Right ventricle myocardium superior (tissue), 1 donor: ENCODE data around the gene HAUS3. TPM values are rescaled to one million over a fixed set of nuclear protein-coding genes. Genes with fewer than 3 reads are reported as not detected.

ENCODE experiments used
- ATAC-seq: fragments of 200-7000 bp; cut with Tn5 transposase; one replicate; pipeline ENCODE4 v1.9.1; 2020; ENCODE audit warnings: mild to moderate bottlenecking; ENCODE audit not compliant: poor library complexity
- DNase-seq: peaks from one replicate; pipeline ENCODE4 v3.0.0-alpha.2; 2020
- intact Hi-C: fragments of 100-400 bp; cut with DNase I; formaldehyde crosslinking; loops from one replicate; pipeline ENCODE4 v1.11.2; 2022
- total RNA-seq: library from RNA; stranded (reverse); fragmentation: NEBNext Ultra II Directional; extraction: Animal tissue kit (Norgen Biotek cat#: 25700); gene quantifications from one replicate; pipeline ENCODE4 v1.2.1, GENCODE V29; 2021
- donor health status: DM: no; HTN: yes; CAD: no; lungs with severe emphysema.

The HAUS3 gene
- total RNA-seq, 1 donor from 2014 or later: 5.7 TPM

DNA sequence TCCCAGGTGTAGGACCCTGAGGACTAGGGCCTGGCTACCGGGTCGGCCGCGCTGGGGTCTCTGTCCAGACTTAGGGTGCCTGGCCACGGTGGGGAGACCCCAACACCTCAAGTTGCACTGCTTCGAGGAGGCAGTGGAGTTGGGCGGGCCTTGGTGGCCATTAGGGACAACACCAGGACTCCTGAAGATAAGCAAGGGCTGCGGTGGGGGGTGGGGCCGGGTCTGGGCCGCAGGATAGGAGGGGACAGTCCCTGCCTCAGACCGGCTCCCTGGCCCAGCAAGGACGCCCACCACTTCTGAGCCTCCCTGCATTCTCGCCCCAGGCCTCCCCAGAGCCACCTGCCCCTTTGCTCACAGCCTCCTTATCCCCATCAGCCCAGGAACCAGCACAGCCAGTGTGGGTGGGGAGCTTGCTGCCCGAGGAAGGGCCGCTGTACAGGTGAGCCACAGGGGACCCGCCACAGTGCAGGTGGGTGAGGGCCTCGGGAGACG, 25.4 kb upstream of the HAUS3 start:
- DNase-seq: no peak
- no peak for ATAC-seq
- intact Hi-C loops: loop anchor here (10.0 kb wide), 1 partner anchor 147 kb away; the partner anchor contains the start of genes CFAP99 and ZFYVE28

DNA sequence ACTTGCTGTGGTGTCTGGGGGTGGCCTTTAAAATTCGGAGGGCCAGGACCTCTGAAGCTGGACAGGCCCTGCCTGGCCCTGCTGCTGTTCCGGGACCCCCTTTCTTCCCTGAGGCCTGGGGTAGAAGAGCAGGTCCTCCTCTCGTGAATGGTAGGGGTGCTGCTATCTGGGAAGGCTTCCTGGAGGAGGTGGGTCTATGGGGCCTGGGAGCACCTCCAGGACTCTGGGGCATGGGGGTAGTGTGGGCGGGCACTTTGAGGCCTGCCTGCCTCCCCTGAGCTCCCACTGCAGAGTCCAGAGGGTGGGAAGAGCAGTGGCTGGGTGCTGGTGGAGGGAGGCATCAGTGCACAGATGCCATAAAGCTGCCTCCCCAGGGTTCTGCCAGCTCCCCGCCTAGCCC, 24.9 kb upstream of the HAUS3 start:
- no peak for DNase-seq
- intact Hi-C loops: loop anchor here (10.0 kb wide), 1 partner anchor 148 kb away; the partner anchor contains the start of genes CFAP99 and ZFYVE28
- ATAC-seq: no peak

- intact Hi-C loops: loop anchor here (10.0 kb wide), 1 partner anchor 149 kb away; the partner anchor contains the start of genes CFAP99 and ZFYVE28
- DNase-seq (peak; percentile 87), ATAC-seq (peak; percentile 43)
Observed at GRCh38 chr4:2266181-2266580, 24.3 kb upstream of the HAUS3 start.

- DNase-seq: peak; percentile 38
- no peak for ATAC-seq
- intact Hi-C loops: loop anchor here (10.0 kb wide), 1 partner anchor 149 kb away; the partner anchor contains the start of genes CFAP99 and ZFYVE28
Observed at GRCh38 chr4:2265113-2266110, 23.5 kb upstream of the HAUS3 start.

DNA sequence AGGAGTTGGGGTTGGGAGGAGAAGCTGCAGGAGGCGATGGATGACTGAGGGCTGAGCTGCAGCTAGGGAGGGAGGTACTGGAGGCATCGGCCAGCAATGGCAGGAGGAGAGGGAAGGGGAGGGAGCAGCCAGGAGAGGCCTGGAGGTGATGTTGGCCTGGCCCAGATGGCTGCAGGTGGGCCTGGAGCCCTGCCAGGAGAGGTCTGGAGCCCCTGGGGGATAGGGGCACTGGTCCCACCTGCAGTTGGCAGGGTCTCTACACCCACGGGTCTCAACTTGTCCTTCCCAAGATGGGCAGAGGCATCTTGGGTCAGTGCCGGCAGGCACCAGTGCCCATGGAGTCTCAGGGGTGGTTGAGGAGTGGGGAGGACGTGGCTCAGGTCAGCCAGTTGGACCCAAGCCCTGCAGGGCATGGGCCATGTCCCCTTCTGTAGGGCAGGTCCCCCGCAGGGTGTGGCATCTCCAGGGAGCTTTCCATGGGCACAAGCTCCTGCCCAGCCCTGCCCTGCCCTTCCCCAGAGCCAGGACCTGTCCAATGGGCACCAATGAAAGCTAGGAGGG, 22.6 kb upstream of the HAUS3 start:
- ATAC-seq (no peak), DNase-seq (peak; percentile 39)

GRCh38 chr4:2263926-2264321, 22.0 kb upstream of the HAUS3 start:
- ATAC-seq (no peak), DNase-seq (peak; percentile 38)
- intact Hi-C loops: loop anchor here (10.0 kb wide), 1 partner anchor 151 kb away; the partner anchor contains the start of genes CFAP99 and ZFYVE28

More for the DNA sequence above, 22.6 kb upstream of the HAUS3 start:
- intact Hi-C loops: loop anchor here (10.0 kb wide), 1 partner anchor 150 kb away; the partner anchor contains the start of genes CFAP99 and ZFYVE28

DNA sequence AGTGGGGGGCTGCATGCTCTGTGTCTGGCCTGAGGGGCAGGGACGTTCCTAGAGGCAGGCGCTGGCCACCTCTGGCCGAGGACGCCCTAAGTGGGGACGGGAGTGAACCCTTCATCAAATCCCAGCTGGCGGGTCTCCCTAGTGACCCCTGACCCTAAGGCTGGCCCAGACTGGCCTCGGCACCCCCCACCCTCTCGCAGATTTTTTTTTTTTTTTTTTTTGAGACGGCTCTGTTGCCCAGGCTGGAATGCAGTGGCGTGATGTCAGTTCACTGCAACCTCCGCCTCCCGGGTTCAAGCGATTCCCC, 21.0 kb upstream of the HAUS3 start:
- DNase-seq: no peak
- ATAC-seq: no peak
- intact Hi-C loops: loop anchor here (10.0 kb wide), 1 partner anchor 152 kb away; the partner anchor contains the start of genes CFAP99 and ZFYVE28

- ATAC-seq: peak; percentile 91
- intact Hi-C loops: loop anchor here (10.0 kb wide), 1 partner anchor 152 kb away; the partner anchor contains the start of genes CFAP99 and ZFYVE28
- peak; percentile 100 for DNase-seq
Observed at GRCh38 chr4:2262145-2262943, 20.4 kb upstream of the HAUS3 start.

DNA sequence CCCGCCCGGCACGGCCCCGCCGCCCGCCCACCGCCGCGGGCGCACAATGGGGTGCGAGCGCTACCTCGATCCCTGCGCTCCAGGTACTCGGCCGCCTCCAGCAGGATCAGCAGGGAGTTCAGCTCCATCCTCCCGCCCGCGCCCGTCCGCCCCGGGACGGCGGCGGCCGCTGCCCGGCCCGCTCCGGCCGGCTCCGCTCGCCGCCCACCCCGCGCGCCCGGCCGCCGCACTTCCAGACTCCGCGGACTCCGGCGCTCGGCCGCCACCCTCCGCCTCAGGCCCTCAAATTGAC, 19.9 kb upstream of the HAUS3 start, which contains the start of gene MXD4:
Gene MXD4 (minus strand): TSS at position 257 of the 292 bp plus-strand sequence. CDS start 129 bp downstream, at position 128.
- DNase-seq: no peak
- intact Hi-C loops: loop anchor here (10.0 kb wide), 1 partner anchor 153 kb away; the partner anchor contains the start of genes CFAP99 and ZFYVE28
- ATAC-seq: no peak

DNA sequence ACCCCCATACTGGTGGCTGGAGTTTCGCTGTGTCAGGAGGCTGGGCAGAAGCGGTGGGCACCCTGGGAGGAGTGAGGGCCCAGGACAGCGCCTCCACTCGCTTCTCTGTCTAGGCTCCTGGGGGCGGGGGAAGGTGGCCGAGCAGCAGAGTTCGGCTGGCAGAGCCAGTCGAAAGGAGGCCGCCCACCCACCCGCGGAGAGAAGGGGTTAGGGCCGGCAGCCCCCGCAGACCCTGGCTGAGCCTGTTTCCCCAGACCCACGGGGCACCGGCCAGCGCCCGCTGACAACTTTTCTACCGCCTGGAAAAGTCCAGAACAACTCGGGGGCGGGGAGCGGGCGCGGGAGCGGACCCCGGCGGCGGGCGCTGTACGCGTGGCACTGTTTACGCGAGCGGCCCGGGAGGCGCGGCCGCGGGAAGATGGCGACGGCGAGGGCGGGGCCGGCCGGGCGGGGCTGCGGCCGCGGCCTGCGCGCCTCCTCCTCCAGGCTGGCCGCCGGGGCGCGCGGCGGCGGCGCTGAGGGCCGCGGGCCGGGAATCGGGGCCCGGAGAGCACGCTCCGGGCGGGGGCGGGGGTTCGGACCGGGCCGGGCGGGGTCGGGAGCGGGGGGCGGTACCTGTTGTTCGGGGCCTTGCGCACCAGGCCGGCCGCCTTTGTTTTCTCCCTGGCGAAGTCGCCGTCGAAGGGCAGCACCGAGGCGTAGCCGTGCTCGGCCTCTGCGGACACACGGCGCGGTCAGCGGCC, 19.4 kb upstream of the HAUS3 start:
- DNase-seq (peak; percentile 81), ATAC-seq (no peak)
- intact Hi-C loops: loop anchor here (10.0 kb wide), 1 partner anchor 154 kb away; the partner anchor contains the start of genes CFAP99 and ZFYVE28

DNA sequence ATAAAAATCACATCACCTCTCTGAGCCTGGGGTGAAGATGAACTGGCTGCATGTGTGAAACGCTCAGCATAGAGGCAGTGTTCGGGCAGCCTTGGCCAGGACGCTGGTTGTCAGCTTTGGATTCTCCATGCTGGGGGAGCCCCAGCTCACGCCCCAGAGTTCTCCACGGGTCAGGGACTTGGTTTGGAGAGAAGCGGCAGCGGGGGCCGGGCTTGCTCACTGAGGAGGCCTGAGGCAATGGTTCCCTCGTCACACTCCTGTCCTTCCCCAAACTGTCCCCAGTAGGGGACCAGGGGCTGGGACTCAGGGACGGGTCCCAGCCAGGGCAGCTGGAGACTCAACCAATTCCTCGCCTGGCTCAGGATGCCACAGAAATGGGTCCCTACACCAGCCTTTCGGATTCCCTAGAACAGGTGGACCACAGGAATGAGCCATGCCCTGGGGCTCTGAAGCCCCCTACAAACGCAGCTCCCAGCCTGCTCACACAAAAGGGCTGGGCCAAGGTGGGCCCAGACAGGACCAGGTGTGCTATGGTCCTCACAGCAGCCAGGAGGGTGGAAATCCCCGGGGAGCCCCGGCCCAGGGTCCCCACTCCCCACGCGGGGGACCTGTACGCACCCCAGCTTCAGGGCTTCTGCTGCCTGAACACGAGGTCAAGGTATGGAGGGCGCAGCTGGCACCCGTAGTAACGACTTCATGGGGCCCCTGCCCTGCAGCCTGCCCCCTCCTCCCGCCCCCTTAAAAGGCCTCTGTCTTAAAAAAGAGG, 18.6 kb upstream of the HAUS3 start:
- ATAC-seq (no peak), DNase-seq (peak; percentile 44)
- intact Hi-C loops: loop anchor here (10.0 kb wide), 1 partner anchor 154 kb away; the partner anchor contains the start of genes CFAP99 and ZFYVE28

DNA sequence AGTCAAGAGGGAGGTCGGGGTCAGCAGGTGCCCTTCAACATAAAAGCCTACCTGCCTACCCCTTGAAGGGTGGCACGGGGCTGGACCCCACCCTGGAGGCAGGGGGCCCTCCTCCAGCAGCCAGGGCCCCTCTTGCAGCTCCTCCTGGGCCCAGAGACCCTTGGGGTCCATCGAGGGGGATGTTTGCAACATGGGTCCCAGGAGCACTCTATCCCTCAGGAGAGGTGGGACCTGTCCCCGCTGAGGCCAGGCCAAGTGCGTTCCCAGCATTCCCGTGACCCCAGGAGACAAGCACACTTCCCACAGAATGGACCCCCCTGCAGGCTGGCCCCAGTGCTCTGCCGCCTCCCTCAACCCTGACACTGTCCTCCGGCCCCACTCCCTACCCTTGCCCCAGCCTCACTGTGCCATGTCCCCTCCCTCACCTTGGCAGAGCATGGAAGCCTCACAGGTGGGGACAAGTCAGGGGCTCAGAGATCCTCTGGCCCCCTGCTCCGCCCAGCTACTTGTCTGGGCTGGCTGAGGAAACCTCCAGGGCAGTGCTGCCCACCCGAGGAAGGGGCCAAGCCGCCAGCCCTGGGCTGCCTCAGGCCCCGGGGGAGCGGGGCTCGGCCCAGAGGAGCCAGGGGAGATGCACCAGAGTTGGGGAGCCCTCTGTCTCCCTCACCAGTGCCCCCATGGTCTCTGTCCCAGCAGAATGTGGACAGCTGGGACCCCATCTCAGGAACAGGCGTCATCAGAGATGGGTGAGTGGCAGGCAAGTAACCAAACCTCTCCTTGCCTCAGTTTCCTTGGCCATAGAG, 17.8 kb upstream of the HAUS3 start:
- intact Hi-C loops: loop anchor here (10.0 kb wide), 1 partner anchor 155 kb away; the partner anchor contains the start of genes CFAP99 and ZFYVE28
- DNase-seq (peak; percentile 33), ATAC-seq (no peak)

DNA sequence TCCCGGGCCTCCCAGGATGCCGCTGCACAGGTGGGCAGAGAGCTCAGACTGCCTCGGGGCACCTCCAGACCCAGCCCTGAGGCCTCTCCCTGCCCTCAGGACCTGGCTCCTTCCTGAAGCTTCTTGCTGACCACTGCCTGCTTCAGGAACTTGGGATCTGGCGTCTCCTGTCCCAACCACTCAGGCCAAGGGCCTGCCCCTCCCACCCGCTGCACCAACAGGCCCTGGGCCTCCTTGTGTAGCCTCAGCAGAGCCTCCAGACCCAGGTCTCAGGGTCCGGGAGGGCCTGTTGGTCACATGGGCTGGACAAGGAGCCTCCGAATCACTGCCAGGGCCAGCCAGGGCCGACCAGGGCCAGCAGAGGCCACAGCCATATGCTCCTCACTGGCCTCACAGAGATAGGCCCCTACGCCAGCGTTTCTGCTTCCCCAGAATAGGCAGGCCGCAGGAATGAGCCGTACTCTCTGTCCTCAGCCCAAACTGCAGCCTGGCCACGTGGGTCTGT, 17.2 kb upstream of the HAUS3 start:
- intact Hi-C loops: no loop called here
- DNase-seq (peak; percentile 50), ATAC-seq (no peak)

DNA sequence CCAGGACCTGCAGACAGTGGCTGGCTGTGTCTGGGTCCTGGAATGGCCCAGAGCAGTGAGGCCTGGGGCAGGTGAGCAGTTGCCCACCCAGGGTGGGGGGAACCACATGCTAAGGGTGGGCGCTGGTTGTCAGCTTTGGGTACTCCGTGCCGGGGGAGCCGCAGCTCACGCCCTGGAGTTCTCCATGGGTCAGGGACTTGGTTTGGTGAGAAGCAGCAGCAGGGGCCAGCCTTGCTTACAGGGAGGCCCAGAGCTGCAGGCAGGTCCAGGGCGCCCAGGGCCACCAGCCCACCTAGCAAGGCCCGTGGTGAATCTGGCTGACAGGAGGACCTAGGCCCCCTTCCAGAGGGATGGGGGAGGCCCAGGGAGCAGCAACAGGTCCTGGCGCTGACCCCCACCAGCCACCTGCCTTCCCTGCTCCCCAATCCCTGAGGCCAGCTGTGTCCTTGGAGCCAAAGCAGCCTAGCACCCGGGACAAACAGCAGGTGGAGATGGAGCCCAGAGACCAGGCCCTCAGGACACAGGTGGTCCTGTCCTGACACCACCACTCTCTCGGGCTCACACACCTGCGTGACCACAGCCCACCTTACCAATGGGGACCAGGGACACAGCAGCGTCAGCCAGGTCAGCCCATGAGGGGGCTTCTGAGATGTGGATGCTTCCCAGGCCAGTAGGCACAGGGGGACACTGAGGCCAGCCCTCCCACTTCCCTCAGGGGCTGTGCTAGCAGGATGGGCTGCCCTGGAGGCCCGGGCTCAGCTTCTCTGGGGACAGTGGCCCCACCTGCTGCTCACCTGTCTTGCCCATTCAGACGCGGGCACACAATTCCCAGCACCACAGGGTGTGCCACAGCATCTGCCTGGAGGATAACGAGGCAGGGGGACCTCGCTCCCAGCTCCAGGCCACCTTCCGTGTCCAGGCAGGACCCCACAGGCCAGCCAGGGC, 16.4 kb upstream of the HAUS3 start:
- intact Hi-C loops: no loop called here
- DNase-seq (peak; percentile 40), ATAC-seq (no peak)
